ENCODE results near the gene PAQR4. TPM values are rescaled to one million over a fixed set of nuclear protein-coding genes. Genes with fewer than 3 reads are reported as not detected.

Gene PAQR4
- total RNA-seq, 1 experiment from 2014 or later = 29.0 TPM

DNA sequence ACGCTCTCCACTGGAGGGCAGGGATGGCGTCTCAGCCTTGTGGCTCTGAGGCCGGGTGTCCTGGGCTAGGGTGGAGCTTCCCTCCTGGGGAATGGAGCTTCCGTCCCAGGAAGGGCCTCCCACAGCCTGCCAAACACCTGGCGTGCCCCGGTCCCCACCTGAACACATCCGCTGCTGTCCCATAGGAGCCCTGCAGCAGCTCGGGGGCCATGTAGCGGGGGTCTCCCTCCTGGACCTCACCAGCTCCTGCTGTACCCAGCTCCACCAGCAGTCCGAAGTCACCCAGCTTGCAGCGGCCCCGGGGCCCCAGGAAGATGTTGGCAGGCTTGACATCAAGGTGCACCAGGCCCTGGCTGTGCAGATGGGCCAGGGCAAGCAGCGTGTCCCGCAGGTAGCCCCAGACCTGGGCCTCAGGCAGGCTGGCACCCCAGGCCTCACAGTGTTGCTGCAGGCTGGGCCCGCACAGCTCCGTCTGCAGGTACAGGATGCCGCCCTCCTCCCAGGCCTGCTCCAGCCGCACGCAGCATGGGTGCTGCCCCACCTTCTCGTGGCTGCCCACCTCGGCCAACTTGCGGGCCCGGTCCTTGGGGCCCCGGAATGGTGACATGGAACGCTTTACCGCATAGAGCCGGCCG lies 6.1 kb downstream of the PAQR4 start:
- DNase-seq (ENCODE audit: low spot score) = no peak
- in situ Hi-C loops (cut with HindIII; ENCODE audit: low sequenced_read_pairs) = no loop called here

DNA sequence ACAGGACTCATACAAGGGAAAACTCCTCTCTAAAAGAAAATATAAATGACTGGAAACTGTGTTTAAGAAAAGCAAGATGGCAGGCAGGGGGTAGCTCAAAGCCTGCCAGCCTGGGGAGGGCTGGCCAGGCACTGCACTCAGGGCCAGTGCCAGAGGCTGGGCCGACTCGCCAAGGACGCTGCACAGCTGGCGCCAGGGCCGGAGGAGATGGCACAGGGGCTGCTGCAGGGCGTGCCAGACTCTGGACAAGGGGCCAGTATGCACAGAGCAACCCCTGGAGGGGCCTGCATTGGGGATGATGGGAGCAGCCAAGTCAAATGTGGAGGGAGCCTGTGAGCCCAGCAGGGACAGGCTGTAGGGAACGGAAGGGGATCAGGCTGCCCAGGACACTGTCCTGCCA lies 7.1 kb downstream of the PAQR4 start:
- in situ Hi-C loops (cut with HindIII; ENCODE audit: low sequenced_read_pairs) = no loop called here
- DNase-seq (ENCODE audit: low spot score) = no peak

DNA sequence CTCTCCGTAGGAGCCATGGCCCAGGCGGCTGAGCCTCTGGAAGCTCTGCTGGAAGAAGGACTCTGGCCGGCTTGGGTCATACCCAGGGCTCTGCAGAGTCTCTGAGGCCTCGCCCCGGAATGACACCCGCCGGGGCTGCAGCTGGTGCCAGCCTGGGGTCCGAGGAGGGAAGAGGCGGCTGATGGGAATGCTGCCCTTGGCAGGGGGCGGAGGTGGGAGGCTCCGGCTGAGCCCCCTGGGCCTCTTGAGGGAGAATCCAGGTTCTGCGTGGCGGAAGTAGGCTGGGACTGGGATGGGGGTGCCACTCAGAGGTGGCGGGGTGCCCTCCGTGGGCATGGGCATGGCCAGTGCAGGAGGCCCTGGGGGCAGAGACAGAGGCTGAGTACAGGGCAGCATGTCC lies 7.5 kb downstream of the PAQR4 start:
- in situ Hi-C loops (cut with HindIII; ENCODE audit: low sequenced_read_pairs) = no loop called here
- DNase-seq (ENCODE audit: low spot score) = no peak

DNA sequence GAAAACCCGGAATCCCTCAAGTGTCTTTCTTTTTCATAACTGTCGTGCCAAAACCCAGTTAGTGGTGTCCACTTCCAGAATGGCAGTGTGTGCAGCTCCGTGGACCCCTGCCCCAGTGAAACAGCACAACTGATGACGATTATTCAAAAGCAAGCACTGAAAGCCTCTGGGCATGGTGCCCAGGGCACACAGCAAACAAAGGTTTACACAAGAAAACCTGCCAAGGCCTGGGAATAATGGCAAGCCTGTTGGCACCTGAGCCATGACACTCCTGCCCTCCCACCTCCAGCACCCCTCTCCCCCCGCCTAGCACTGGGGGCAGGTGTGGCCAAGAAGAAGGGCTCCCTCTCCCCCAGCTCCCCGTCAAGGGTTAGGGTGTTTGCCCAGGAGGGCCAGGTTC lies 8.3 kb downstream of the PAQR4 start:
- no peak for DNase-seq (ENCODE audit: low spot score)
- in situ Hi-C loops (cut with HindIII; ENCODE audit: low sequenced_read_pairs) = no loop called here

DNA sequence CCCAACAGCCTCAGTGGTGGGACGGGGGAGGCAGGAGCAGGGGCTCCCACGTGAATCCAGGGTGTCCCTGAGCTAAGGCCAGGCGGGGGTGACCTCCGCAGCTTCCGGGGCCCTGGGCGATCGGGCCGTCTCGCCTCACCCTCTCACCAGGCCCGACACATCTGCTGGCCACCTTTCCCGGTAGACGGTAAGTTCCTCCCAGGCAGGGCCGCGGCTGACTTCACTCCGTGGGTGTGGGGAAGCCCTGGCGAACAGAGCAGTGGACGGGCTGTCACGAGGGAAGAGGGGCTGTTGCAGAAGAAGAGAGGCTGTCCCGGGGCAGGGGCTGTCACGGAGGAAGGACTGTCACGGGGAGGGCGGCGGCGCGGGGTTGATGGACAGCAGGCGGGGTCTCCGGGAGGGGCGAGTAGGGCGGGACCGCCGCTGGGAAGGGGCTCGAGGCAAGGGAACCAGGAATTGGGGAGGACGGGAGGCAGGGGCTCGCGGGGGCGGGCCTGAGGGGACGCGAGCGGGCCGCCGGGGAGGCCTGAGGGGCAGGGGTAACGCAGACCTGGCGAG lies 10.6 kb downstream of the PAQR4 start:
- in situ Hi-C loops (cut with HindIII; ENCODE audit: low sequenced_read_pairs) = no loop called here
- DNase-seq (ENCODE audit: low spot score) = no peak

DNA sequence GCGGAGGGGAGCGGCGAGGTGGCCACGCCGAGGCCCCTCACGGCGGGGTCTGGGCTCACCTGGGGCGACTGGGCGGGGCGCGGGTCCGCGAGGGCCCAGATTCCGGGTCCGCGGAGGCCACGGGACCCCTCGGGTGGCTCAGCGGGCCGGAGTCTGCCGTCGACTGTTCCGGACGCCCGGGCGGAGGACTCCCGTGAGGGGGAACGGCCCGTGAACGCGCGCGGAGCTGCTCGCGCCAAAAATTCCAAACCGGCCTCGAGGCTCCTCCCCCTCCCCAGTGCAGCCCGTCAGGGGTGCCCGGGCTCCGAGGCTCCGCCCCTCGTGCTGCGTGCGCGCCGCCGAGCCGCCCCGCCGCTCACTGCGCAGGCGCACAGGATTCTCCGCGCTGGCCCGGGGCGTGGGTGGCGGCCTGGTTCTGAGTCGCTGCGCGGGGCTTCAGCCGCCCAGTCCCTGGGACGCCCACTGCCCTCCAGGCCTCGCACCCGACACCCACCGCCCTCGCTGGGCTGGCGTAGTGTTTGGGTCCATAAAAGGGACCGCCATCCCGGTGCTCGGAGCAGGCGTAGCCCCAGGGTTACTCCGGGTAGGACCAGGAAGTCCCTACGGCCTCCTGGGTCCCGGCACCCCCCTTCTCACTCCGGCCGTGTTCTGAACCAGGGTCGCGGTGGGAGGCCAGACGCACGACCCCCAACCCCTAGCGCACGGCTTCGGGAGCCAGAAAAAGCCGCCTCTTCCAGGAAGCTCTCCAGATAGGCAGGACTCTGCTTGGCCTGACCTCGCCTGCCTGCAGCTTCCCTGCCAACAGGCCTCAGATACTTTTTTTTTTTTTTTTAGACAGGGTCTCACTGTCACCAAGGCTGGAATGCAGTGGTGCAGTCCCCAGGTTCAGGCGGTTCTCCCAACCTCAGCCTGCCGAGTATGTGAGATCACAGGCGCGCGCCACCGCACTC lies 11.4 kb downstream of the PAQR4 start, which contains the start of gene PKMYT1:
Gene PKMYT1, minus strand, starts transcription at position 220 of the 950 bp plus-strand sequence. CDS start 789 bp downstream, outside the sequence.
- in situ Hi-C loops (cut with HindIII; ENCODE audit: low sequenced_read_pairs) = no loop called here
- DNase-seq (ENCODE audit: low spot score) = peak; percentile 83

DNA sequence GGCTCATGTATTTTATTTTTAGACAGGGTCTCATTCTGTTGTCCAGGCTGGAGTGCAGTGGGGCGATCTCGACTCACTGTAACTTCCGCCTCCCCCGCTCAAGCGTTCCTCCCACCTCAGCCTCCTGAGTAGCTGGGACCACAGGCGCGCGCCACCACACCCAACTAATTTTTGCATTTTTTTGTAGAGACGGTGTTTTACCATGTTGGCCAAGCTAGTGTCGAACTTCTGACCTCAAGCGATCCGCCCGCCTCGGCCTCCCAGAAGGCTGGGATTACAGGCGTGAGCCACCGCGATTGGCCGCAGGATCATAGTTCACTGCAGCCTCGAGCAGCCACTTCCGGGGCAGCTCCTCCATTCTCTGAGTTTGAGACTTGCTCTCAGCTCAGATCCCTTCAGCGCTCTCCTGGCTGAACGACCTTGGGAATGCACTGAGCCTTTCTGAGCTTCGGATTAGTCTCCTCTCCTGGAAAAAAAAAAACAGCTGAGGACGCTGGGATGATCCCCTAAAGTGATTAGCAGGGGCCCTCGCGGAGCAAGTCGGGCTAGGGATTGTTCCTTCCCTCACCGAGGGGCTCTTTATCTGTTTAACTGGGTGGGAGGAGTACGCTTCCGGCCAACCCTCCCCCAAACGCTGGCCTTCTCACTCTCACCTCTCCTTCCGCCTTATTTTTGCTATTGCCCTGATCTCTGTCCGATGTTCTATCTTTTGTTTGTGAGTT lies 12.2 kb downstream of the PAQR4 start:
- in situ Hi-C loops (cut with HindIII; ENCODE audit: low sequenced_read_pairs) = no loop called here
- DNase-seq (ENCODE audit: low spot score) = no peak

DNA sequence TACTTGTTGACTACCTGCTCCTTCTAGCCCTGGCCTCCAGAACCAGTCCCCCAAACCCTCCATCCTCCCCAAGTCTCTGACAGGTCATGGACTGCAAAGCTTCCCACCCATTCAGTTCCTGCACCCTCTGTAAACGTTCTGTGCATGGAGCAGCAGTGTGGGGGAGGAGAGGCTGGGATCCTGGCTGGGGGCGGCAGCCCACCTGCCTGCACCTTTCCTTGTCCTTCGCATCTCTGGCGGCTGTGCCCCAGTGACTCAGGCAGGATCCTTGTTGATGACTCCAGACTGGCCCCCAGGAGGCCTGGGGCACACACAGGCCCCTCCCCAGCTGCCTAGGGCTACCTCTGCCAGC lies 12.7 kb downstream of the PAQR4 start:
- DNase-seq (ENCODE audit: low spot score) = no peak

DNA sequence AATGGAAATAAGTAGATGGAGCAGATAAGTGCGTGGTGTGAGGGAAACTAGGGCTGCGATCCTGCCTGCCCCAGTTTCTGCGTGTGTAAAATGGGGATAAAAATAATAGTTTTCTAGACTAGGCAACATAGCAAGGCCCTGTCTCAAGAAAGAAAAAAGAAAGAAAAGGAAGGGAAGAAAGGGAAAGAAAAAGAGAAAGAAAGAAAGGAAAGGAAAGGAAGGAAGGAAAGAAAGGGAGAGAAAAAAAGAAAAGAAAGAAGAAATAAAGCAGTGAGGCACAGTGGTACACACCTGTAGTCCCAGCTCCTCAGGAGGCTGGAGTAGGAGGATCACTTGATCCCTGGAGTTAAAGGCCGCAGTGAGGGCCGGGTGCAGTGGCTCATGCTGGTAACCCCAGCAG lies 13.3 kb downstream of the PAQR4 start:
- DNase-seq (ENCODE audit: low spot score) = no peak
- in situ Hi-C loops (cut with HindIII; ENCODE audit: low sequenced_read_pairs) = no loop called here

More for the DNA sequence above, 12.7 kb downstream of the PAQR4 start:
- in situ Hi-C loops (cut with HindIII; ENCODE audit: low sequenced_read_pairs) = no loop called here

DNA sequence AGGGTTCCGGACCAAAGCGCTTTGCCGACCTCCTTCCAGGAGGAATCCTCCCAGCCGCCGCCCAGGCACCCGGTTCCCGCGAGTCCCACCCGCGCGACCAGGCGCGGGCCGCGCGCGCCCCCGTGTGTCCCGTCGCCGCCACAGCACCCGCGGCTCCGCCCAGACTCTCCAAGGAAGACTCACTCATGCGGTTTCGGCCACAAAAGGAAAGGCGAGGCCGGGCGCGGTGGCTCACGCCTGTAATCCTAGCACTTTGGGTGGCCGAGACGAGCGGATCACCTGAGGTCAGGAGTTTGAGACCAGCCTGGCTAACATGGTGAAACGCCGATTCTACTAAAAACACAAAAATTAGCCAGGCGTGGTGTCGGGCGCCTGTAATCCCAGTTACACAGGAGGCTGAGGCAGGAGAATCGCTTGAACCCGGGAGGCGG lies 14.6 kb downstream of the PAQR4 start:
- peak; percentile 77 for DNase-seq (ENCODE audit: low spot score)
- in situ Hi-C loops (cut with HindIII; ENCODE audit: low sequenced_read_pairs) = no loop called here

DNA sequence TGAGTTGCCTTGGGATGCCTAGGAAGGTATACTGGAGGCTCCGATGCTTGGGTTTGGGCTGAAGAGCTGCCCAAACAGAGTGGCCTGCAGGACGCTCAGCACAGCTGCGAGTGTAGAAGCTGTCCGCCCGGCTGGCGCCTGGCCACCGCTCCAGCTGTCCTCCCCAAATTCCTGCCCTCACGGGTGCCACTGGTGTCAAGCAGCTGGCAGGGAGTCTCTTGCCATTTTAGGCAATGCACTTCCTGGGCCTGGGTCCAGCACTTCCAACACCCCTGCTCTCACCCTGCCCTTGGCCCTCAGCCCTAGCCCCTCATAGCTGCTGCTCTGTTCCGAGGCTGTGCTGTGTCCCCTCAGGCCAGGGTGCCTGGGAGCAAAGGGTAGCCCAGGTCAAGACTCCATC lies 16.3 kb downstream of the PAQR4 start:
- DNase-seq (ENCODE audit: low spot score) = peak; percentile 35
- in situ Hi-C loops (cut with HindIII; ENCODE audit: low sequenced_read_pairs) = no loop called here

DNA sequence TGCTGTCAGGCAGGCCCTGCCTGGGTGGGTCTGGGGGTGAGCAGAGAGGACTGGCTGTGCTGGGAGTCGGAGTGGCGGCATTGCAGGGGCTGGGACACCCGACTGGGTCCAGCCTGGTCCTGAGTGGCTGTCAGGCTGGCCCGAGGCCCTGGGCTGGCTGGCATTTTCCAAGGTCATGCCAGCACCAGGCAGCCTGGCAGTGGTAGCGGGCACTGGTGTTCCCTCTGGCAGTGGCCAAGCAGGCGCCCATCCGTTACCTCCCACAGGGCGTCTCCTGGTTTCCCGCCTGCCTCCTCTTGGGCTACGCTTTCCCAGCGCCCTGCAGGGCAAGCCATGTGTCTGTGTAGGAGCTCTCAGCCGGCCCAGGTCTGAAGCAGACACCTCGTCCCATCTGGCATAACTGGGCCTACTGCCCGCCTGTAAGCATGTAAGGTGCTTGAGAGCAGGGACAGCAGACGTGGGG lies 16.8 kb downstream of the PAQR4 start:
- in situ Hi-C loops (cut with HindIII; ENCODE audit: low sequenced_read_pairs) = no loop called here

DNA sequence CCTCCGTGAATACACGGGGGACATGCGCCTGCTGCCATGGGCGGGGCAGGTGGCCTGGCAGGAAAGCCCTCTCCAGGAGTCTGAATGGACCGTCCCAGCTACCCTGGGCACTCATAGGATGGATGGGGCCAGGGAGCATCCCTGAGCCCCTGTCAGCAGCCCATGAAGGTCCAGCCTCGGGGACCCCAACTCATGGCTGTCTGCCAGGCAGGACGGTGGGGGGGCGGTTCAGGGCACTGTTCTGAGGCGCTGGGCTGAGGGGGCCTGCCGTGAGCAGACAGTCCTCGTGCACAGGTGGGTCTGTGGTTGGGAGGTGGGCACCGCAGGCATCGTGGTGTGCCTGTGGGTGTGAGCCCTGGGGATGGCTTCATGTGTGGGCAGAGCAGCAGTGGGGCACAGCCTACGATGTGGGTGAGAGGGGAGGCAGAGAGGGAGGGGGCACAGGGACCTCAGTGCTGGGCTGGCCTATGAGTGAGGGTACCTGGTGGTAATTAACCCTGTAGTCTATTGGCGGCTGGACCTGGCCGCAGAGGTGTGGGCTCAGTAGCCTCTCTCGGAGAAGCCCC lies 17.6 kb downstream of the PAQR4 start:
- no peak for DNase-seq (ENCODE audit: low spot score)
- in situ Hi-C loops (cut with HindIII; ENCODE audit: low sequenced_read_pairs) = no loop called here

More for the DNA sequence above, 16.8 kb downstream of the PAQR4 start:
- peak; percentile 96 for DNase-seq (ENCODE audit: low spot score)

DNA sequence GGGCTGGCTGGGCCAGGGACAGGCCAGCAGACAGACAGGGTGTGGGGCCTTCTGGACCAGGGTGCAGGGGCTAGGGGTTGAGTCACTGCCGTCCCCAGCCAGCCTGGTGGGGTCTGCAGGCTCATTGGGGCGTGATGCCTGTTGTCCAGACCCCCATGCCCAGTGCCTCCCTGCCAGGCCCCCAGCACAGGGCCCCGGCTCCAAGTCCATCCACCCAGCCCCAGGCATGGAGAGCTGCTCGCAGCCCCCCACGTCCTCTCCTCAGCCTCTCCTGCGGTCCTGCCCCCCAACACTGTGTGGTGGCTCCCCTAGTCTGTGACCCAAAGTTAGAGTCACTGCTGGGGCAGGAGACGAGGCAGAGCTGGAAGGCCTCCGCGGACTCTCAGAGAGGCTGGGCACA lies 18.1 kb downstream of the PAQR4 start:
- DNase-seq (ENCODE audit: low spot score) = no peak
- in situ Hi-C loops (cut with HindIII; ENCODE audit: low sequenced_read_pairs) = no loop called here

DNA sequence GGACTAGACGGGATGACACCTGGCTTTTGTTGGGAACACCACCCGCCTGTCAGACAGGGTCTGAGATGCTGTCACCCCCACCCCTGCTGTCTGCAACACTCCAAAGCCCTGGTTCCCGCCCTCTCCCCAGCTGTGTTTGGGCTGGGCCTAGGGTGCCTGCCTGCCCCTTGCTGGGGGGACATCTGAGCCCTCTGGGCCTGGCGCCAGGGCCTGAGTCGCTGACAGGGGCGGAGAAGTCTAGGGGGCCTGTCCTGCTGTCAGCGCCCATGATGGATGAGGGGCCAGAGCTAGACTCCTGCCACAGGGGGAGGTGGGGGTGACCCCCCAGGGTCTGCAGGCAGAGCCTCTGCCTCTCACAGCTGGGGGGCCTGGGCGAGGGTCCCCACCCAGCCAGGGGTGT lies 18.7 kb downstream of the PAQR4 start:
- in situ Hi-C loops (cut with HindIII; ENCODE audit: low sequenced_read_pairs) = no loop called here
- DNase-seq (ENCODE audit: low spot score) = no peak

DNA sequence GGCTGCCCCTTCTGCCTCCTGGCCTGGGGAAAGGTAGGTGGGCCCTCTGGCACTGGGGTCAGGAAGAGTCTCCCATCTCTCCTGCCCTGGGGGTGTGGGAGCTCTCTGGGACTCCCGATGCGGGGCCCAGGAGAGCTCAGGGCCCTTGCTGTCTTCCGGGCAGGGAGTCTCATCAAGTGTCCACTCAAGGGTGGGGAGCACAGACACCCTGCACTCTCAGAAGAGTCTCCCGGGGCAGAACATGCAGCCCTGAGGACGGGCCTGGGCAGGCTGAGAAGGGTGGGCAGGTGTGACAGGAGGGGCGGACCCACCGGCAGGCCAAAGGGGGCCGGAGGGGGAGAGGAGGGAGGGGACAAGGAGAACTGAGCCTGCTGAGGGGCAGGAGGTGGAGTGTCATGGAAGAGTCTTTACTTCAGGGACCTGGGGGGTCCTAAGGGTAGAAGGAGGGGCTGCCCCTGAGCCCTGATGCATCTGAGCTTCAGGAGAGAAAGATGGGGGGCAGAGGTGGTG lies 19.5 kb downstream of the PAQR4 start:
- in situ Hi-C loops (cut with HindIII; ENCODE audit: low sequenced_read_pairs) = no loop called here
- no peak for DNase-seq (ENCODE audit: low spot score)

DNA sequence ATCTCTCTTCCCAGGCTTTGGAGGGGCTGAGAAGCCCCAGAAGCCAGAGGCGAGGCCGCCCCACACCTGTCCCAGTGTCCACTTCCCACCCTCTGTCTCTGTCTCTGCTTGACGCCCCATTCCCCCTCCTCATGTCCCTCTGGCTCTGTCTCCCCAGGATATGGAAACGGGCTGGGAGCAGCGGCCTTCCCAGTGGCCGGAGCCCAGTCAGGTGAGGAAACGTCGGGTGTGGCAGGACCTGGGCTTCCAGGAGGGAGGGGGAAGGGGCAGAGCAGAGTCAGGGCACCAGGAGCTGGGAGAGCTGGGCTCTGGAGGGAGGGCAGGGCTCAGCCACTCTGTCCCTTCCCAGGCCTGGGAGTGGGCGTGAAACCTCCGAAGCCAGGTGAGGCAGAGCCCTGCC lies 21.7 kb downstream of the PAQR4 start:
- no peak for DNase-seq (ENCODE audit: low spot score)
- in situ Hi-C loops (cut with HindIII; ENCODE audit: low sequenced_read_pairs) = no loop called here

DNA sequence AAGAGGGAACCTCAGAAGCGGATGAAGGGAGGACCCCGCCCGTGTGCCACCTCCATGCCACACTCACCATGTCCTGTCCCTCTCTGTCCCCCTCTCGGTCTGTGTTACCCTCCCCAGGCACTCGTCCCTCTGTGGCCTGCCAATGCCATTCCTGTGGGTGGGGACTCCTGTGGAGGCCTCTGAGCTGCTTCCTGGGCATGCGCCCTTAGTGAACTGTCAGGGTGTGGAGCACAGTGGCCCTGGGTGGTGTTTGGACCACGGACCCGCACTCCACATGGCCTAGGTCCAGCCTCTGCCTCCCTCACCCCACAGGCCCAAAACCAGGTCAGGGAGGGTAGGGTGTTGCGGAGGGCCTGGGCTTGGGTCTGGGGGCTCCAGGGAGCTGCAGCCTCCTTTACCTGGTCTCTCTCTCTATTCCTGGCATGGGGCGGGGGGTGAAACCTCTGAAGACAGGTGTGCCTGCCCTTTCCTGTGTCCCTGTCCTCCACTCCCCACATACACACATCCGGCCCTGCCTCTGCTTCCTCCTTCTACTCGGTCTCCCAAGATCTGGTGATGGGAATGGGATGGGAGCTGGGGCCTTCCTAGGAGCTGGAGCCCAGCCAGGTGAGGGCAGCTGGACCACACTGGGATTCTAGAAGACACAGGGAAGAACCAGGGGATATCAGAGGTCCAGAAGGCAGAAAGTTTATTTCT lies 22.6 kb downstream of the PAQR4 start:
- no peak for DNase-seq (ENCODE audit: low spot score)
- in situ Hi-C loops (cut with HindIII; ENCODE audit: low sequenced_read_pairs) = no loop called here

Data from G401 (cell line).